Astrocyte (in vitro differentiated cells and primary cell): ENCODE measurements around the gene KCNK5.

Experiments
- EZH2 ChIP-seq: IDR thresholded peaks from 2 replicates; pipeline ENCODE4 v1.6.1; 2012; ENCODE audit warnings: mild to moderate bottlenecking, low read length, inconsistent platforms; ENCODE audit not compliant: insufficient read depth
- TF ChIP-seq, protein P1 (sequence below): IDR thresholded peaks from 2 replicates; pipeline ENCODE4 v1.5.1; 2011; ENCODE audit warnings: low read depth, mild to moderate bottlenecking, inconsistent platforms, low read length, moderate library complexity; ENCODE audit not compliant: insufficient read depth

- TF ChIP-seq, protein P1, sequence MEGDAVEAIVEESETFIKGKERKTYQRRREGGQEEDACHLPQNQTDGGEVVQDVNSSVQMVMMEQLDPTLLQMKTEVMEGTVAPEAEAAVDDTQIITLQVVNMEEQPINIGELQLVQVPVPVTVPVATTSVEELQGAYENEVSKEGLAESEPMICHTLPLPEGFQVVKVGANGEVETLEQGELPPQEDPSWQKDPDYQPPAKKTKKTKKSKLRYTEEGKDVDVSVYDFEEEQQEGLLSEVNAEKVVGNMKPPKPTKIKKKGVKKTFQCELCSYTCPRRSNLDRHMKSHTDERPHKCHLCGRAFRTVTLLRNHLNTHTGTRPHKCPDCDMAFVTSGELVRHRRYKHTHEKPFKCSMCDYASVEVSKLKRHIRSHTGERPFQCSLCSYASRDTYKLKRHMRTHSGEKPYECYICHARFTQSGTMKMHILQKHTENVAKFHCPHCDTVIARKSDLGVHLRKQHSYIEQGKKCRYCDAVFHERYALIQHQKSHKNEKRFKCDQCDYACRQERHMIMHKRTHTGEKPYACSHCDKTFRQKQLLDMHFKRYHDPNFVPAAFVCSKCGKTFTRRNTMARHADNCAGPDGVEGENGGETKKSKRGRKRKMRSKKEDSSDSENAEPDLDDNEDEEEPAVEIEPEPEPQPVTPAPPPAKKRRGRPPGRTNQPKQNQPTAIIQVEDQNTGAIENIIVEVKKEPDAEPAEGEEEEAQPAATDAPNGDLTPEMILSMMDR: no peak
- TF ChIP-seq EZH2: no peak
Observed at GRCh38 chr6:39254999-39255535, 25.8 kb upstream of the KCNK5 start.
